ENCODE measurements around the gene EIF3A.
A peak's percentile ranks its signal among the peaks of the same experiment; 100 is the strongest.
"Not testable (repeated sequence)": the region's sequence is repeated elsewhere in the genome, so short reads cannot be mapped to it uniquely, and the experiment has no call there.

Gene EIF3A, protein sequence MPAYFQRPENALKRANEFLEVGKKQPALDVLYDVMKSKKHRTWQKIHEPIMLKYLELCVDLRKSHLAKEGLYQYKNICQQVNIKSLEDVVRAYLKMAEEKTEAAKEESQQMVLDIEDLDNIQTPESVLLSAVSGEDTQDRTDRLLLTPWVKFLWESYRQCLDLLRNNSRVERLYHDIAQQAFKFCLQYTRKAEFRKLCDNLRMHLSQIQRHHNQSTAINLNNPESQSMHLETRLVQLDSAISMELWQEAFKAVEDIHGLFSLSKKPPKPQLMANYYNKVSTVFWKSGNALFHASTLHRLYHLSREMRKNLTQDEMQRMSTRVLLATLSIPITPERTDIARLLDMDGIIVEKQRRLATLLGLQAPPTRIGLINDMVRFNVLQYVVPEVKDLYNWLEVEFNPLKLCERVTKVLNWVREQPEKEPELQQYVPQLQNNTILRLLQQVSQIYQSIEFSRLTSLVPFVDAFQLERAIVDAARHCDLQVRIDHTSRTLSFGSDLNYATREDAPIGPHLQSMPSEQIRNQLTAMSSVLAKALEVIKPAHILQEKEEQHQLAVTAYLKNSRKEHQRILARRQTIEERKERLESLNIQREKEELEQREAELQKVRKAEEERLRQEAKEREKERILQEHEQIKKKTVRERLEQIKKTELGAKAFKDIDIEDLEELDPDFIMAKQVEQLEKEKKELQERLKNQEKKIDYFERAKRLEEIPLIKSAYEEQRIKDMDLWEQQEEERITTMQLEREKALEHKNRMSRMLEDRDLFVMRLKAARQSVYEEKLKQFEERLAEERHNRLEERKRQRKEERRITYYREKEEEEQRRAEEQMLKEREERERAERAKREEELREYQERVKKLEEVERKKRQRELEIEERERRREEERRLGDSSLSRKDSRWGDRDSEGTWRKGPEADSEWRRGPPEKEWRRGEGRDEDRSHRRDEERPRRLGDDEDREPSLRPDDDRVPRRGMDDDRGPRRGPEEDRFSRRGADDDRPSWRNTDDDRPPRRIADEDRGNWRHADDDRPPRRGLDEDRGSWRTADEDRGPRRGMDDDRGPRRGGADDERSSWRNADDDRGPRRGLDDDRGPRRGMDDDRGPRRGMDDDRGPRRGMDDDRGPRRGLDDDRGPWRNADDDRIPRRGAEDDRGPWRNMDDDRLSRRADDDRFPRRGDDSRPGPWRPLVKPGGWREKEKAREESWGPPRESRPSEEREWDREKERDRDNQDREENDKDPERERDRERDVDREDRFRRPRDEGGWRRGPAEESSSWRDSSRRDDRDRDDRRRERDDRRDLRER (N-terminal part only)

GRCh38 chr10:119080521-119081259 is at the start of gene EIF3A:
EIF3A (minus strand) TSS chr10:119080817; CDS start chr10:119080676, 141 bp downstream.
- DNase-seq = peak; percentile 85

GRCh38 chr10:119129721-119130120 is 49.1 kb upstream of the EIF3A start:
- no peak for DNase-seq

GRCh38 chr10:119125942-119126341 is 45.3 kb upstream of the EIF3A start:
- no peak for DNase-seq

DNA sequence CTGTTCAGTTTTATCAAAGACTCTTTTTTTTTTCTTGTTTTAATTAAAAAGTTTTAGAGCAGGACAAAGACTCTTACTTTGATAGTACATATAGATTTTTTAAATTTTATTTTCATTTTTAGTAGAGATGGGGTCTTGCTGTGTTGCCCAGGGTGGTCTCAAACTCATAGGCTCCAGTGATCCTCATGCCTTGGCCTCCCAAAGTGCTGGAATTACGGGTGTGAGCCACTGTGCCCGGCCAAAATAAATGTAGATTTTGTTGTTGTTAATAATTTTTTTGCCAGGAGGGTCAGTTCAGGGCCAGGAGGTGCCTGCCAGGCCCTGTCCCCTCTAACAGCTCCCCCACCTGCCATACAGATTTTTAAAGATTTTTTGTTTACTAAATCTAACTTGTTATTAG is 40.3 kb upstream of the EIF3A start:
- no peak for DNase-seq

DNA sequence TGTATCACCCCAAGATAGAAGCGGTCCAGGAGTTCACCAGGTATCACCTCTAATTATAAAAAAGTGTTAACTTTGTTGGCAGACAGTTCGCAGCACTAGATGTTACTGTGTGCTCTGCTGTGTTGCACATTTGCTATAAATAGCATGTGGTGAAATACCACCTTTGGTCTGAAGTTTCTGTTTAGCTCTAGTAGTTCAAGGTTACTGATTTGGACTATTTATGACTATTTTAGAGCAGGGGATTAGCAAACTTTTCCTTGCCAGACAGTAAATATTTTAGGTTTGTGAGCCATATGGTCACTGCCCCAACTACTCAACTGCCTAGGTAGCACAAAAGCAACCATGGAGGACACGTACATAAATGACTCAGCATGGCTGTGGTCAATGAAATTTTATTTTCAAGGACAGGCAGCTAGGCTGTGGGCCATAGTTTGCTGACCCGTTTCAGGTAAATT is 39.8 kb upstream of the EIF3A start:
- DNase-seq = no peak

- DNase-seq = no peak
Observed at GRCh38 chr10:119119400-119119799, 38.8 kb upstream of the EIF3A start.

- DNase-seq = no peak
Observed at GRCh38 chr10:119118231-119118630, 37.6 kb upstream of the EIF3A start.

DNA sequence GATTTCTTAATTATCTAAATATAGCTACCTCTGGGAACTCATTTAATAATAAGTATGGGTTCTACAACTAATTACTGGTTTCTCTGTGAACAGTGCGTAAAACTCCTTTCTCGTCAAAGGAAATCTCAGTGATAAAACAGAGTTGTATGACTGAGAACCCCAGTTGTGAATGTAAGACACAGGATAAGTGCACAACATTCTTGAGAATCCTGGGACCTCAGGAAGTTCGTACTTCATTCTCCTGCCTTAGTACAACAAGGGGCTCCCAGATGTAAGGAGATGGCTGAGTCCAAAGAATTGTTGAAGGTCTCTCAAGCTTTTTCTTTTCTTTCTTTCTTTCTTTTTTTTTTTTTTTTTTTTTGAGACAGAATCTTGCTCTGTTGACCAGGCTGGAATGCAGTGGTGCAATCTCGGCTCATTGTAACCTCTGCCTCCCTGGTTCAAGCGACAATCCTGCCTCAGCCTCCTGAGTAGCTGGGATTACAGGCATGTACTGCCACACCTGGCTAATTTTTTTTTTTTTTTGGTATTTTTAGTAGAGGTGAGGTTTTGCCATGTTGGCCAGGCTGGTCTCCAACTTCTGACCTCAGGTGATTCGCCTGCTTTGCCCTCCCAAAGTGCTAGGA is 35.8 kb upstream of the EIF3A start:
- no peak for DNase-seq

- DNase-seq = no peak
Observed at GRCh38 chr10:119115926-119116325, 35.3 kb upstream of the EIF3A start.

- no peak for DNase-seq
Observed at GRCh38 chr10:119113751-119114732, 33.4 kb upstream of the EIF3A start.

DNA sequence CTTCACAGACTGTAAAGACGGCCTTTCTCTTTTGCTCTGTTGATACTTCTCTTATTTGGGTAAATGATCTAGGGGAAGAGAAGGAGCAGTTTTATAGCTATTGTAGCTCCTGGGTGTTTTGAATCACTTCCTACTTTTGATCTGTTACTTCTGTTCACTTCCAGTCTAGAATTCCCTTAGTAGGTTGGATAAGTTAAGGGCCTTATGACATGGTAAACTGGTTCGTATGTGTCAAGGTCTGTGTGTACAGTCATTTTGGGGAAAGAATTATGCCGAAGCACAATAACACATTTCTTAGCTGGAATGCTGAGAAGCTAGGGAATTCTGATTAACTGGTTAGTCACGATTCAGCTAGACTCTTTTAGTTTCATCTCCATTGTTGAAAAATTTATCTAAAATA is 31.4 kb upstream of the EIF3A start:
- DNase-seq = no peak

DNA sequence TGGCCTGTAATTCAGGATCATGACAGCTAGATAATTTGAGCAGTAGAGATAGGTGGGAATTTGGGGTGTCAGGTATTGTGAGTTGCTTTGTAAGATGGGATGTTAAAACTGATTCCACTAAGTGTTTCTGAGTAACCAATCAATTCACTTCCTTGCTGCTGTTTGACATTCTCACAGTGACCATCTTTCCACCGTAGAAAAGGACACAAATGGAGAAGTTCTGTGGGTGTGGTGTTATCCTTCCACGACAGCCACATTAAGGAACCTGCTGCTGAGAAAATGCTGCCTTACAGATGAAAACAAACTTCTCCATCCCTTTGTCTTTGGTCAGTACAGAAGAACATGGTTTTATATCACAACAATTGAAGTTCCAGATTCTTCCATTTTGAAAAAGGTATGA is 27.2 kb upstream of the EIF3A start:
- DNase-seq = not testable (repeated sequence)

DNA sequence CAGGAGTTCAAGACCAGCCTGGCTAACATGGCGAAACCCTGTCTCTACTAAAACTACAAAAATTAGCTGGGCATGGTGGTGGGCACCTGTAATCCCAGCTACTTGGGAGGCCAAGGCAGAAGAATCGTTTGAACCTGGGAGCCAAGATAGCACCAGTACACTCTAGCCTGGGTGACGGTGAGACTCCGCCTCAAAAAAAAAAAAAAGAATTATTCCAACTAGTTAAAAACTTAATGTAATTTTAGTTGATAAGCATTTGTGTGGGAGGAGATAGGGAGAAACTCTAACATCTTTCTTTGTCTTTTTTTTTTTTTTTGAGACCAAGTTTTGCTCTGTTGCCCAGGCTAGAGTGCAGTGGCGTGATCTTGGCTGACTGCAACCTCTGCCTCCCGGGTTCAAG is 26.5 kb upstream of the EIF3A start:
- not testable (repeated sequence) for DNase-seq

DNA sequence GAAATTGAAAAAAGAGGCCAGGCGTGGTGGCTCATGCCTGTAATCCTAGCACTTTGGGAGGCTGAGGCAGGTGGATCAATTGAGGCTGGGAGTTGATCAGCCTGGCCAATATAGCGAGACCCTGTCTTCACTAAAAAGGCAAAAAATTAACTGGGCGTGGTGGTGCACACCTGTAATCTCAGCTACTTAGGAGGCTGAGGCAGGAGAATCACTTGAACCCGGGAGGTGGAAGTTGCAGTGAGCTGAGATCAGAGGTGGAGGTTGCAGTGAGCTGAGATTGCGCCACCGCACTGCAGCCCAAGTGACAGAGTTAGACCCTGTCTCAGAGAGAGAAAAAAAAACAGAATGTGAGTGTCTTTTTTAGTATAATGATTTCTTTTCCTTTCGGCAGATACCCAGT is 25.3 kb upstream of the EIF3A start:
- not testable (repeated sequence) for DNase-seq

- no peak for DNase-seq
Observed at GRCh38 chr10:119105155-119105554, 24.5 kb upstream of the EIF3A start.

- no peak for DNase-seq
Observed at GRCh38 chr10:119104654-119105015, 24.0 kb upstream of the EIF3A start.

- DNase-seq = peak; percentile 64
Observed at GRCh38 chr10:119103903-119104653, 23.5 kb upstream of the EIF3A start, which contains the start of gene DENND10. DENND10 (plus strand) TSS chr10:119104113; CDS start chr10:119104143, 30 bp downstream.

DNA sequence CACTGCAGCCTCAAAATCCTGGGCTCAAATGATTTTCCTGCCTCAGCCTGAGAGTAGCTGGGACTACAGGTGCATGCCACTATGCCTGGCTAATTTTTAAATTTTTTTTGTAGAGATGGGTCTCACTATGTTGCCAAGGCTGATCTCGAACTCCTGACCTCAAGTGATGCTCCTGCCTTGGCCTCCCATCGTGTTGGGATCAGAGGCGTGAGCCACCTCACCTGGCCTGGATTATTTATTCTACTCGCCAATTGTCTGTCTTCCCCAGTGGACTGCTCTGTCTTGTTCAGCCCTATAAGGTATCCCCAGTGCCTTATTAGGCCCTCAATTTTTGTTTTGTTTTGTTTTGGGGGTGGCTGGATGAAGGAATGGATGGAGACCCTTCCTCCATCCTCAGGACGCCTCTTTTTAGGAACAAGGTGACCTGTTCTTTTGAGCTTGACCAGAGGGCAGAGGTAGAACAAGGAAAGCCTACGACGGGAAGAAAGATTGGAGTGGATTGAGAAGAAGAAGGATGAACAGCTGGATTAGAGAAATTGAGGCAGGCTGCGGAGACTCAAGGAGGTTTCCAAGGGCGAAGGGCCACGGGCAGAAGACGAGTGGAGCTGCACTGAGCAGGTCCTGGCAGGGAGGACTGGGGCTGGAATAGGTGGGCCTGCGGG is 22.8 kb upstream of the EIF3A start:
- no peak for DNase-seq

All from activated CD4-positive, alpha-beta T cell treated with anti-CD3 and anti-CD28 coated beads for 1 hour (primary cell).